Progenitor cell of endocrine pancreas (in vitro differentiated cells): ENCODE results near the gene IL1RAPL2. TPM values are rescaled to one million over a fixed set of nuclear protein-coding genes. Genes with fewer than 3 reads are reported as not detected.

Experiments
- DNase-seq: peaks from one replicate; pipeline ENCODE4 v3.0.0; 2021; ENCODE audit warnings: low spot score; ENCODE audit not compliant: unreplicated experiment
- H3K27ac Mint-ChIP-seq: 2 replicates; pipeline ENCODE4 v1.8.0; 2021; ENCODE audit warnings: mild to moderate bottlenecking, moderate library complexity, mixed read lengths
- H3K27me3 Mint-ChIP-seq: 2 replicates; pipeline ENCODE4 v1.8.0; 2021; ENCODE audit warnings: mixed read lengths
- H3K36me3 Mint-ChIP-seq: 2 replicates; pipeline ENCODE4 v1.8.0; 2022; ENCODE audit warnings: mixed read lengths; ENCODE audit not compliant: insufficient read depth
- H3K4me1 Mint-ChIP-seq: 2 replicates; pipeline ENCODE4 v1.8.0; 2021; ENCODE audit warnings: low read depth, mixed read lengths
- H3K4me3 Mint-ChIP-seq: 2 replicates; pipeline ENCODE4 v1.8.0; 2021; ENCODE audit warnings: low read depth, mild to moderate bottlenecking, moderate library complexity, mixed read lengths
- H3K9me3 Mint-ChIP-seq: 2 replicates; pipeline ENCODE4 v1.8.0; 2021; ENCODE audit warnings: low read depth, mixed read lengths
- total RNA-seq: library from RNA; stranded (reverse); gene quantifications from 2 replicates; pipeline ENCODE4 v1.2.1, GENCODE V29; 2021
- TF ChIP-seq, protein P1 (sequence below): fragments of 200-600 bp; sonication (generic); IDR thresholded peaks from one replicate; pipeline ENCODE4 v1.5.0; 2021; ENCODE audit warnings: antibody characterized with exemption, mild to moderate bottlenecking; ENCODE audit not compliant: unreplicated experiment

IL1RAPL2 gene
- total RNA-seq, 1 donor from 2014 or later, result 0.91 TPM

DNA sequence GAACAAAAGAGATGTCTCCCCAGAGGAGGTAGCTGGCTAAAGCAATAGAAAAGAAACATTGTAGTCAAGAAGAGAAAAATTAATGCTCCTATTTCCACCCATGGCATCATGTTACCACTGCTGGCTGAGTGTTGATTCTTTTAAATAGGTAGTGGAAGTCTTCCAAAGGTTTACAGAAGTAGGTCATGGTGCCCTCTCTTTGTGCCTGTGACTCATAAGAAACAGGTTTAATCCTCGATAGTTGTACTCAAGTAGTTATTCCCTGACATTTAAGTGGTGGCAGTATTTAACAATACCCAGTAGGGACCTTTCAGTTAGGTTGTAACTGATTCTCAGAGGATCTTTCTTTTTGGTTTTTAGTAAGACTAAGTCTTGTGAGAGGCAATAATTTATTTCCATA is 406.7 kb downstream of the IL1RAPL2 start:
- Mint-ChIP-seq H3K9me3 (peaks cover 15% of the 10 kb centered on the region), H3K27me3 (no peaks in the 10 kb centered on the region), H3K27ac (no peak overlapping the region), H3K4me3 (no peak overlapping the region), H3K36me3 (no peaks in the 10 kb centered on the region), H3K4me1 (no peaks in the 10 kb centered on the region)
- TF ChIP-seq, protein P1, sequence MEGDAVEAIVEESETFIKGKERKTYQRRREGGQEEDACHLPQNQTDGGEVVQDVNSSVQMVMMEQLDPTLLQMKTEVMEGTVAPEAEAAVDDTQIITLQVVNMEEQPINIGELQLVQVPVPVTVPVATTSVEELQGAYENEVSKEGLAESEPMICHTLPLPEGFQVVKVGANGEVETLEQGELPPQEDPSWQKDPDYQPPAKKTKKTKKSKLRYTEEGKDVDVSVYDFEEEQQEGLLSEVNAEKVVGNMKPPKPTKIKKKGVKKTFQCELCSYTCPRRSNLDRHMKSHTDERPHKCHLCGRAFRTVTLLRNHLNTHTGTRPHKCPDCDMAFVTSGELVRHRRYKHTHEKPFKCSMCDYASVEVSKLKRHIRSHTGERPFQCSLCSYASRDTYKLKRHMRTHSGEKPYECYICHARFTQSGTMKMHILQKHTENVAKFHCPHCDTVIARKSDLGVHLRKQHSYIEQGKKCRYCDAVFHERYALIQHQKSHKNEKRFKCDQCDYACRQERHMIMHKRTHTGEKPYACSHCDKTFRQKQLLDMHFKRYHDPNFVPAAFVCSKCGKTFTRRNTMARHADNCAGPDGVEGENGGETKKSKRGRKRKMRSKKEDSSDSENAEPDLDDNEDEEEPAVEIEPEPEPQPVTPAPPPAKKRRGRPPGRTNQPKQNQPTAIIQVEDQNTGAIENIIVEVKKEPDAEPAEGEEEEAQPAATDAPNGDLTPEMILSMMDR, result no peak
- no peak for DNase-seq

DNA sequence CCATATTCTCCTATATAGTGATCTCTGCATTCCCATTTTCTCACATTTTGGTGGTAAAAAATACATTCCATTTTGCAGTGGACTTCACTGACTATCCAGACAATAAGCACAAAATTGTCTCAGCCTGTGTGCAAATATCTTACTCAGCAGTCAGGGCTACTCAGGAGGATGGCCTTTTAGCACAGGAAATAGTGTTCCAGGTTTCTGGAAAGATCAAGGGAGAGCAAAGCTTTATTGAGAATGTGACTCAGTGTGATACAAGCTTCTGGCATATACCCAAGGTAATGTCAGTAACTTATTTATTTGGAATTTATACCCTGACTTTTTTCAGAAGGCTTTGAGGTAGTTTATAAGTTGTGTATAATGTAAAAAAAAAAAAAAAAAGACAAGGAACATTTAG is 421.1 kb downstream of the IL1RAPL2 start:
- no peak overlapping the region for H3K27ac Mint-ChIP-seq
- no peaks in the 10 kb centered on the region for H3K36me3 Mint-ChIP-seq
- no peaks in the 10 kb centered on the region for H3K27me3 Mint-ChIP-seq
- DNase-seq, result no peak
- peaks cover 15% of the 10 kb centered on the region for H3K9me3 Mint-ChIP-seq
- TF ChIP-seq, protein P1, result no peak
- no peak overlapping the region for H3K4me3 Mint-ChIP-seq
- no peaks in the 10 kb centered on the region for H3K4me1 Mint-ChIP-seq

DNA sequence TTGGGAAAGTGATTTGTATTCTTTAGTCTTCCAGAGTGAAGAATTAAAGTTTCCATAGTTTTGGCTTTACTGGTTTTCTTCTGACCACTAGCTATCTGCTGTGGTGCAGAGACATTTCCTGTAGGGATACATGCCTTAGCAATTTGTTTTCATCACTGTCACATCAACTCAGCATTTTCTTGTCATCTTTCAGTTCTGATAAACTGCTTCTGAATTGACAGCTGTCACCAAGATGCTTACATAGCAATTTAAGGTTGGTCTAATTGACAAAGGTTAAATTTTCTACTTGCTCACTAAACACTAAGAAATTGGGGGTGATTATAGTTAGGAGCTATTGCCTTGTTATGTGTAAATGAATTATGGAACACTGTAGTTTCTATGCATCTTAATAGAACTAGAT is 422.0 kb downstream of the IL1RAPL2 start:
- H3K4me1 Mint-ChIP-seq, result no peaks in the 10 kb centered on the region
- H3K27ac Mint-ChIP-seq, result no peak overlapping the region
- no peak for DNase-seq
- no peak overlapping the region for H3K4me3 Mint-ChIP-seq
- H3K36me3 Mint-ChIP-seq, result no peaks in the 10 kb centered on the region
- TF ChIP-seq, protein P1, result no peak
- H3K27me3 Mint-ChIP-seq, result no peaks in the 10 kb centered on the region
- H3K9me3 Mint-ChIP-seq, result peaks cover 12% of the 10 kb centered on the region

DNA sequence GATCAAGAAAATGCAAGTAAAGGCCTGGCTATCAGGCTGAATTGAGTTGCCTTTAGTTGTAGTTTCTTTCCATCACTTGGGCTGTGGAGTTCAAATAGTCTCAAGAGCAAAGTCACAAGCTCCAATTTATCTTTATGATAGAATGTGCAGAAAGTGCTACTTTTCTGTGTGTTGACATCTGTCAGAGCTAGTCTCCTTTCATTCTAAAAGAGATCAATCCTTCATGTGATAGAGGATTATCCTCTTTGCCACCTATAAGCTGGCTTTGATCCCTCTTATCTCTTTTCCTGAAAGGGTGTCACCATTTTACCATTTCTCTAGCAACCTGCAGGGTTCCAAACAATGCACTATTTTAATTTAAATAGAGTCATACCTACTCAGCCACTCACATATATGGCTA is 429.5 kb downstream of the IL1RAPL2 start:
- H3K9me3 Mint-ChIP-seq, result peaks cover 20% of the 10 kb centered on the region
- H3K4me1 Mint-ChIP-seq, result no peaks in the 10 kb centered on the region
- DNase-seq, result no peak
- no peaks in the 10 kb centered on the region for H3K27me3 Mint-ChIP-seq
- no peaks in the 10 kb centered on the region for H3K36me3 Mint-ChIP-seq
- H3K4me3 Mint-ChIP-seq, result no peak overlapping the region
- TF ChIP-seq, protein P1, result no peak
- no peak overlapping the region for H3K27ac Mint-ChIP-seq

DNA sequence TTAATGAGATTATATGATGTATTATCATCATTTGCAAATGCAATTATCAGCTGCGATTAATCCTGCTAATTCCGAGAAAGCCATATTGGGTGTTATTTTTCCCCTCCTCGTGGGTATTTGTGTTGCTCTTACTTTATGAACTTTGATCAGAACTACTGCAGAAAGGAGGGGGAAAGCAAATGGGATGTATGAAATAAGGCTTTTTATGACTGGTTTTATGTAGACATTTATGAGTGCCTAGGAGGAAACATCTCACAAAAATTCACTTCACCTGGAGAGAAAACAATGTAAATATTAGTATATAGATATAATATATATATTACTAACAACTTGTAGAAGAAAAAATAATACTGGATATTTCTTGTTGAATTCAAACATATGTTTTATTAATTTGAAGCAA is 440.1 kb downstream of the IL1RAPL2 start:
- Mint-ChIP-seq H3K4me3 (no peak overlapping the region), H3K9me3 (peaks cover 25% of the 10 kb centered on the region), H3K27me3 (no peaks in the 10 kb centered on the region), H3K27ac (no peak overlapping the region), H3K4me1 (no peaks in the 10 kb centered on the region), H3K36me3 (no peaks in the 10 kb centered on the region)
- DNase-seq, result no peak
- TF ChIP-seq, protein P1, result no peak
